Cardiac fibroblast (primary cell): ENCODE results near the gene CFAP97D2.
"Not testable (repeated sequence)": the region's sequence is repeated elsewhere in the genome, so short reads cannot be mapped to it uniquely, and the experiment has no call there.

Experiments used
- DNase-seq, 2 donors: peaks; one replicate each; pipeline versions ENCODE4 v3.0.0 to v3.0.0-alpha.2; 2010; ENCODE audit warnings: low read depth in 2 of 2
- H3K4me3 ChIP-seq, 2 donors: replicated peaks in 1 of 2; 1 replicate in 1 of 2; 2 replicates in 1 of 2; pipeline ENCODE4 v1.5.1; 2011; ENCODE audit warnings: low read depth in 2 of 2, low read length in 2 of 2, mild to moderate bottlenecking in 2 of 2, moderate library complexity in 1 of 2
- CTCF ChIP-seq: IDR thresholded peaks from one replicate; pipeline ENCODE4 v1.5.1; 2011; ENCODE audit warnings: low read depth, mild to moderate bottlenecking, low read length, inconsistent platforms

Gene CFAP97D2

GRCh38 chr13:114155320-114155719 is 23.7 kb upstream of the CFAP97D2 start:
- no peak overlapping the region for H3K4me3 ChIP-seq
- DNase-seq = no peak
- TF ChIP-seq CTCF = no peak

GRCh38 chr13:114155926-114156883 is 22.9 kb upstream of the CFAP97D2 start:
- no peak overlapping the region for H3K4me3 ChIP-seq
- DNase-seq = no peak
- TF ChIP-seq CTCF = no peak

GRCh38 chr13:114157869-114158495 is 21.1 kb upstream of the CFAP97D2 start:
- TF ChIP-seq CTCF = no peak
- H3K4me3 ChIP-seq = no peak overlapping the region
- no peak for DNase-seq

- DNase-seq, H3K4me3 ChIP-seq: not testable (repeated sequence)
Observed at GRCh38 chr13:114158869-114159666, 20.0 kb upstream of the CFAP97D2 start.

GRCh38 chr13:114161028-114161556 is 18.0 kb upstream of the CFAP97D2 start:
- DNase-seq = peak in 1 of 2 donors; percentile 34
- no peak overlapping the region for H3K4me3 ChIP-seq
- TF ChIP-seq CTCF = no peak

GRCh38 chr13:114161644-114162532 is 17.2 kb upstream of the CFAP97D2 start:
- no peak overlapping the region for H3K4me3 ChIP-seq
- TF ChIP-seq CTCF = no peak
- peak; percentile 30 to 82 for DNase-seq
